ENCODE measurements around the gene STK24. TPM values are rescaled to one million over a fixed set of nuclear protein-coding genes. Genes with fewer than 3 reads are reported as not detected.

The STK24 gene
- total RNA-seq, 5 donors from 2014 or later (not counting 1 experiment from before 2014, with no cell fraction given): 92.1 to 143 (median 113) TPM

- peak overlapping the region; percentile 75 to 80 for H3K27ac Mint-ChIP-seq
- H3K4me1 ChIP-seq (ENCODE audit: control insufficient read depth in 1 of 2, extremely low read depth in 1 of 2, insufficient read depth in 2 of 2, low read length in 2 of 2): peaks cover 29 to 81% of the 10 kb centered on the region in 2 experiments
- ChIA-PET CTCF (interaction anchor here (0.6 to 1.4 kb wide), 5 partner anchors 31 to 126 kb away, joined by 3 to 7 read pairs (median 4); no protein-coding TSS in a partner anchor), POLR2A (no interaction called here)
- peak overlapping the region; percentile 13 for H3K27ac ChIP-seq (ENCODE audit: low read length)
- no peak overlapping the region for H3K4me3 ChIP-seq (ENCODE audit: control insufficient read depth in 1 of 2, extremely low read depth in 1 of 2, low read length in 1 of 2)
- H3K9me3 Mint-ChIP-seq: no peaks in the 10 kb centered on the region
- H3K27me3 Mint-ChIP-seq: no peaks in the 10 kb centered on the region
- peak overlapping the region in 1 of 3 donors; percentile 78 for H3K4me3 Mint-ChIP-seq
- no peaks in the 10 kb centered on the region for H3K27me3 ChIP-seq (replicated peaks in 1 of 2; ENCODE audit: control insufficient read depth in 2 of 2, extremely low read depth in 1 of 2, insufficient read depth in 2 of 2, low read length in 1 of 2)
- DNase-seq (no peak), ATAC-seq (replicated peaks in 1 of 4) (no peak)
- H3K4me1 Mint-ChIP-seq: peaks cover 84 to 87% (median 87%) of the 10 kb centered on the region in 3 donors
- peaks cover 15% of the 10 kb centered on the region for H3K36me3 Mint-ChIP-seq
- no peaks in the 10 kb centered on the region for H3K9me3 ChIP-seq
- peaks cover 0 to 6% of the 10 kb centered on the region in 2 donors for H3K36me3 ChIP-seq (ENCODE audit: control insufficient read depth in 2 of 2, extremely low read depth in 1 of 2, insufficient read depth in 1 of 2, low read length in 1 of 2)
- WGBS (ENCODE audit: insufficient coverage): 93% methylated on average over 2 of the region's 8 CpGs
These were observed 20.6 kb downstream of the STK24 start for GRCh38 chr13:98556142-98556816.

GRCh38 chr13:98549728-98550317 lies 27.1 kb downstream of the STK24 start:
- H3K36me3 ChIP-seq (ENCODE audit: control insufficient read depth in 2 of 2, extremely low read depth in 1 of 2, insufficient read depth in 1 of 2, low read length in 1 of 2): peaks cover 4 to 20% of the 10 kb centered on the region in 2 donors
- Mint-ChIP-seq H3K4me3 (peak overlapping the region in 1 of 3 donors; percentile 25), H3K36me3 (peaks cover 20% of the 10 kb centered on the region), H3K27ac (peak overlapping the region; percentile 63 to 68), H3K4me1 (peaks cover 84 to 90% (median 86%) of the 10 kb centered on the region in 3 donors), H3K27me3 (no peaks in the 10 kb centered on the region), H3K9me3 (no peaks in the 10 kb centered on the region)
- ChIA-PET POLR2A (no interaction called here), CTCF (interaction anchor here in 1 of 2 donors (1.0 kb wide), 1 partner anchor 104 kb away, joined by 3 read pairs; no protein-coding TSS in a partner anchor)
- H3K9me3 ChIP-seq: no peaks in the 10 kb centered on the region
- H3K4me3 ChIP-seq (ENCODE audit: control insufficient read depth in 1 of 2, extremely low read depth in 1 of 2, low read length in 1 of 2): no peak overlapping the region
- H3K27me3 ChIP-seq (replicated peaks in 1 of 2; ENCODE audit: control insufficient read depth in 2 of 2, extremely low read depth in 1 of 2, insufficient read depth in 2 of 2, low read length in 1 of 2): no peaks in the 10 kb centered on the region
- DNase-seq: no peak
- no peak overlapping the region for H3K27ac ChIP-seq (ENCODE audit: low read length)
- H3K4me1 ChIP-seq (ENCODE audit: control insufficient read depth in 1 of 2, extremely low read depth in 1 of 2, insufficient read depth in 2 of 2, low read length in 2 of 2): peaks cover 4 to 49% of the 10 kb centered on the region in 2 experiments
- WGBS (ENCODE audit: insufficient coverage): 64% methylated on average over 1 of the region's 3 CpGs
- ATAC-seq (replicated peaks in 1 of 4): peak in 1 of 4 experiments; percentile 9

GRCh38 chr13:98549006-98549727 lies 27.7 kb downstream of the STK24 start:
- no peak overlapping the region for H3K27ac ChIP-seq (ENCODE audit: low read length)
- WGBS (ENCODE audit: insufficient coverage): 67% methylated on average over 2 of the region's 7 CpGs
- Mint-ChIP-seq H3K9me3 (no peaks in the 10 kb centered on the region), H3K4me3 (peak overlapping the region in 1 of 3 donors; percentile 25), H3K27me3 (no peaks in the 10 kb centered on the region), H3K36me3 (peaks cover 20% of the 10 kb centered on the region), H3K27ac (peak overlapping the region; percentile 63 to 68), H3K4me1 (peaks cover 84 to 91% (median 89%) of the 10 kb centered on the region in 3 donors)
- ChIA-PET POLR2A (no interaction called here), CTCF (interaction anchor here in 1 of 2 donors (1.0 kb wide), 1 partner anchor 104 kb away, joined by 3 read pairs; no protein-coding TSS in a partner anchor)
- H3K4me1 ChIP-seq (ENCODE audit: control insufficient read depth in 1 of 2, extremely low read depth in 1 of 2, insufficient read depth in 2 of 2, low read length in 2 of 2): peaks cover 5 to 48% of the 10 kb centered on the region in 2 experiments
- peaks cover 4 to 20% of the 10 kb centered on the region in 2 donors for H3K36me3 ChIP-seq (ENCODE audit: control insufficient read depth in 2 of 2, extremely low read depth in 1 of 2, insufficient read depth in 1 of 2, low read length in 1 of 2)
- H3K27me3 ChIP-seq (replicated peaks in 1 of 2; ENCODE audit: control insufficient read depth in 2 of 2, extremely low read depth in 1 of 2, insufficient read depth in 2 of 2, low read length in 1 of 2): no peaks in the 10 kb centered on the region
- no peak for DNase-seq
- peak in 1 of 4 experiments; percentile 24 for ATAC-seq (replicated peaks in 1 of 4)
- no peaks in the 10 kb centered on the region for H3K9me3 ChIP-seq
- no peak overlapping the region for H3K4me3 ChIP-seq (ENCODE audit: control insufficient read depth in 1 of 2, extremely low read depth in 1 of 2, low read length in 1 of 2)

- Mint-ChIP-seq H3K4me1 (peaks cover 84 to 91% (median 89%) of the 10 kb centered on the region in 3 donors), H3K9me3 (no peaks in the 10 kb centered on the region), H3K36me3 (peaks cover 20% of the 10 kb centered on the region), H3K4me3 (no peak overlapping the region), H3K27me3 (no peaks in the 10 kb centered on the region), H3K27ac (peak overlapping the region; percentile 4 to 28)
- no peak overlapping the region for H3K27ac ChIP-seq (ENCODE audit: low read length)
- ATAC-seq (replicated peaks in 1 of 4): no peak
- WGBS (ENCODE audit: insufficient coverage): no CpG with 5 or more reads among the region's 3 CpGs
- no peaks in the 10 kb centered on the region for H3K27me3 ChIP-seq (replicated peaks in 1 of 2; ENCODE audit: control insufficient read depth in 2 of 2, extremely low read depth in 1 of 2, insufficient read depth in 2 of 2, low read length in 1 of 2)
- H3K4me1 ChIP-seq (ENCODE audit: control insufficient read depth in 1 of 2, extremely low read depth in 1 of 2, insufficient read depth in 2 of 2, low read length in 2 of 2): peaks cover 11 to 50% of the 10 kb centered on the region in 2 experiments
- no peak overlapping the region for H3K4me3 ChIP-seq (ENCODE audit: control insufficient read depth in 1 of 2, extremely low read depth in 1 of 2, low read length in 1 of 2)
- H3K36me3 ChIP-seq (ENCODE audit: control insufficient read depth in 2 of 2, extremely low read depth in 1 of 2, insufficient read depth in 1 of 2, low read length in 1 of 2): peaks cover 4 to 20% of the 10 kb centered on the region in 2 donors
- ChIA-PET POLR2A (no interaction called here), CTCF (no interaction called here)
- H3K9me3 ChIP-seq: no peaks in the 10 kb centered on the region
- no peak for DNase-seq
These were observed 28.7 kb downstream of the STK24 start for GRCh38 chr13:98548230-98548629.

GRCh38 chr13:98547455-98547854 lies 29.5 kb downstream of the STK24 start:
- CTCF ChIA-PET: no interaction called here
- Mint-ChIP-seq H3K4me1 (peaks cover 88 to 93% (median 92%) of the 10 kb centered on the region in 3 donors), H3K27me3 (no peaks in the 10 kb centered on the region), H3K9me3 (no peaks in the 10 kb centered on the region), H3K36me3 (peaks cover 20% of the 10 kb centered on the region), H3K4me3 (no peak overlapping the region), H3K27ac (peak overlapping the region in 1 of 2 donors; percentile 23)
- Histone ChIP-seq H3K4me3 (ENCODE audit: control insufficient read depth in 1 of 2, extremely low read depth in 1 of 2, low read length in 1 of 2) (no peak overlapping the region), H3K36me3 (ENCODE audit: control insufficient read depth in 2 of 2, extremely low read depth in 1 of 2, insufficient read depth in 1 of 2, low read length in 1 of 2) (peaks cover 4 to 18% of the 10 kb centered on the region in 2 donors), H3K27ac (ENCODE audit: low read length) (no peak overlapping the region), H3K27me3 (replicated peaks in 1 of 2; ENCODE audit: control insufficient read depth in 2 of 2, extremely low read depth in 1 of 2, insufficient read depth in 2 of 2, low read length in 1 of 2) (no peaks in the 10 kb centered on the region), H3K9me3 (no peaks in the 10 kb centered on the region), H3K4me1 (ENCODE audit: control insufficient read depth in 1 of 2, extremely low read depth in 1 of 2, insufficient read depth in 2 of 2, low read length in 2 of 2) (peaks cover 16 to 50% of the 10 kb centered on the region in 2 experiments)
- no CpG with 5 or more reads among the region's 5 CpGs for WGBS (ENCODE audit: insufficient coverage)
- ATAC-seq (replicated peaks in 1 of 4) (no peak), DNase-seq (no peak)
- POLR2A ChIA-PET: interaction anchor here in 1 of 2 donors (0.7 kb wide), 1 partner anchor 134 kb away, joined by 3 read pairs; no protein-coding TSS in a partner anchor

- Histone ChIP-seq H3K9me3 (no peaks in the 10 kb centered on the region), H3K27ac (ENCODE audit: low read length) (no peak overlapping the region), H3K4me3 (ENCODE audit: control insufficient read depth in 1 of 2, extremely low read depth in 1 of 2, low read length in 1 of 2) (no peak overlapping the region), H3K27me3 (replicated peaks in 1 of 2; ENCODE audit: control insufficient read depth in 2 of 2, extremely low read depth in 1 of 2, insufficient read depth in 2 of 2, low read length in 1 of 2) (no peaks in the 10 kb centered on the region), H3K36me3 (ENCODE audit: control insufficient read depth in 2 of 2, extremely low read depth in 1 of 2, insufficient read depth in 1 of 2, low read length in 1 of 2) (peaks cover 4 to 15% of the 10 kb centered on the region in 2 donors), H3K4me1 (ENCODE audit: control insufficient read depth in 1 of 2, extremely low read depth in 1 of 2, insufficient read depth in 2 of 2, low read length in 2 of 2) (peaks cover 21 to 55% of the 10 kb centered on the region in 2 experiments)
- DNase-seq: no peak
- WGBS (ENCODE audit: insufficient coverage): 76% methylated on average over 5 of the region's 5 CpGs
- no peaks in the 10 kb centered on the region for H3K27me3 Mint-ChIP-seq
- peaks cover 17% of the 10 kb centered on the region for H3K36me3 Mint-ChIP-seq
- H3K4me1 Mint-ChIP-seq: peaks cover 89 to 93% (median 93%) of the 10 kb centered on the region in 3 donors
- H3K4me3 Mint-ChIP-seq: no peak overlapping the region
- ChIA-PET CTCF (interaction anchor here (0.6 to 1.2 kb wide), 2 partner anchors 11 to 883 kb away, joined by 4 to 10 read pairs; no protein-coding TSS in a partner anchor), POLR2A (interaction anchor here in 1 of 2 donors (0.7 kb wide), 1 partner anchor 17 kb away, joined by 3 read pairs; no protein-coding TSS in a partner anchor)
- ATAC-seq (replicated peaks in 1 of 4): no peak
- peak overlapping the region in 1 of 2 donors; percentile 10 for H3K27ac Mint-ChIP-seq
- no peaks in the 10 kb centered on the region for H3K9me3 Mint-ChIP-seq
These were observed 30.5 kb downstream of the STK24 start for GRCh38 chr13:98546402-98546801.
